Fibroblast of skin of back (primary cell): ENCODE data around the gene C2CD4C.
"Not testable (repeated sequence)": the region's sequence is repeated elsewhere in the genome, so short reads cannot be mapped to it uniquely, and the experiment has no call there.

Source experiments
- DNase-seq: peaks from one replicate; pipeline ENCODE4 v3.0.0-alpha.2; 2013

The C2CD4C gene

DNA sequence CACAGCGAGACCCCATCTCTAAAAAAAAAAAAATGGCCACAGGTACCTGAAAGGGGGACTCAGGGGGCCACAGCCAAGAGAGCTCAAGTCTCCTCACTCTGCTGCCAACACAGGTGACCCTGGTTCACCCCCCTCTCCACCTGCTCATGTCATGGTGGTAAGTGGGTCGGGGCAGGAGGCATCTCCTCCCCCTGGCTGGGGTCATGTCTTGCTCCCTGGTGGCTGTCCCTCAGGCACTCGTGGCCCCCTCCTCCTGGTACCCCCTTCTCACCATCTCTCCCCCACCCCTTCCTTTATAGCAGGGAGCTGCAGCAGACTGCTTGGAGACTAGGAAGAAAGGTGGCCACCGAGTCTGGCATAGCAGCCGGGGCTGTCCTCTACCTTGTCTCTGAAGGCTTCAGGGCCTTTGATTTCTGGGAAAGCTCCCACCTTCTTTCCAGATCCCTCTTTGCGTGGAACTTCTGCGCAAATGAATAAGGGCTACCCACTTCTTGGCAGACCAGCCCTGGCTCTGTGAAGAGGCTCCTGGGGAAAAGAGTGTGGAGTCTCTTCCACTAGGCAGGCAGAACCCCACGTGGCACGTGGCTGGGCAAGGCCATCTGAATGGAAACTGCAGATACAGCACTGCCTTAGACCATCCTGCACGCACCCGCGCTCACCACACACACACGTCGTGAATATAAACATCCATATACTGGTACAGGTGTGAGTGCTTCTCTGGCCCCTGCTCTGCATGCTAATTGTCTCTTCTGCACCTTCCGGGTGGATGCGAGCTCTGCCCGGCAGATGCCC, 44.3 kb downstream of the C2CD4C start:
- no peak for DNase-seq

GRCh38 chr19:362683-363082, 46.3 kb downstream of the C2CD4C start:
- DNase-seq = no peak

DNA sequence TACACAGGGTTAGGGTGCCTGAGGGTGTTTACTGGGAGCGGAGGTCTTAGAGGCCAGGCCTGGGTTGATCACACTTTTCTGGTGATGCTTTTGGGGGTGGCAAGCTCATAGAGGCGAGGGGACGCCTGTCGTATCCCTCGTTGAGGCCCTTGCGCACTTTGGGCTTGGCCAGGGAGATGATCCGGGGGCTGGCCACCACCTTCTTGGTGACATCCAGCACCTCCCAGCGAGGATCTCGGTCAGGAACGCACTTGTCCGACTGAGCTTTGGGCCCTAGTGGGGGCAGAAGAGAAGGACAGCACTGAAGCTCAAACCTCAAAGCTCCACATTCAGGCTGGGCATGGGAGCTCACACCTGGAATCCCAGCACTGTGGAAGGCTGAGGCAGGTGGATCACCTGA, 46.8 kb downstream of the C2CD4C start:
- no peak for DNase-seq

- no peak for DNase-seq
Measured at GRCh38 chr19:359653-359925, 49.4 kb downstream of the C2CD4C start.

GRCh38 chr19:355536-355935, 53.4 kb downstream of the C2CD4C start:
- DNase-seq = not testable (repeated sequence)
